HepG2 (cell line): ENCODE results near the gene ADGRE2. TPM values are rescaled to one million over a fixed set of nuclear protein-coding genes. Genes with fewer than 3 reads are reported as not detected.

ENCODE experiments used
- ATAC-seq: fragments of 200-7000 bp; cut with Tn5 transposase; 3 replicates; pipeline ENCODE4 v1.9.1; 2020; ENCODE audit warnings: mild to moderate bottlenecking, moderate library complexity
- BruUV-seq: library from RNA; stranded (reverse); fragments of 400-500 nt; replicated peaks from 2 replicates; lab custom pipeline; 2021; lab: Mats Ljungman, UMichigan
- CTCF ChIA-PET: fragments of 300-600 bp; formaldehyde crosslinking; extraction: SDS; loops from one replicate; lab custom pipeline; 2021; ENCODE audit warnings: low total read pairs, inconsistent platforms, low intra/inter-chr PET ratio; lab: Yijun Ruan, JAX
- POLR2A ChIA-PET: fragments of 350-600 bp; sonication (Branson Sonifier 250); formaldehyde crosslinking; loops from one replicate; lab custom pipeline; 2020; ENCODE audit warnings: antibody characterized with exemption, inconsistent platforms; lab: Yijun Ruan, JAX
- DNase-seq: peaks from one replicate; pipeline ENCODE4 v3.0.0-alpha.2; 2015; ENCODE audit warnings: low spot score
- FAIRE-seq: peaks from 3 replicates; lab custom pipeline; 2011; peaks lifted over from hg19 to GRCh38; lab: Jason Lieb, UNC
- H2AFZ ChIP-seq: one replicate; pipeline ENCODE4 v1.6.1; 2011; ENCODE audit warnings: low read length, inconsistent platforms
- H3K27ac ChIP-seq: fragments of 300-600 bp; 3 replicates; pipeline ENCODE4 v1.8.0; 2011; ENCODE audit warnings: mixed run types, mild to moderate bottlenecking, mixed read lengths, low read length, inconsistent platforms; ENCODE audit not compliant: insufficient read depth; ENCODE audit errors: extremely low read length
- H3K27me3 ChIP-seq, 2 experiments: fragments of 200-600 bp in 1 of 2; 2 replicates in 1 of 2; 3 replicates in 1 of 2; pipeline versions ENCODE4 v1.6.0 to v1.8.0; 2011; ENCODE audit warnings: low read length in 2 of 2, mild to moderate bottlenecking in 2 of 2, moderate library complexity in 2 of 2, inconsistent platforms in 1 of 2; ENCODE audit not compliant: insufficient read depth in 2 of 2, control insufficient read depth in 1 of 2
- H3K36me3 ChIP-seq, 2 experiments: fragments of 200-600 bp in 1 of 2; replicated peaks in 1 of 2; 2 replicates in 1 of 2; 3 replicates in 1 of 2; pipeline versions ENCODE4 v1.5.1 to v1.8.0; 2011; ENCODE audit warnings: low read length in 2 of 2, inconsistent platforms in 1 of 2; ENCODE audit not compliant: insufficient read depth in 2 of 2, control insufficient read depth in 1 of 2
- H3K4me1 ChIP-seq: 2 replicates; pipeline ENCODE4 v1.5.1; 2012; ENCODE audit warnings: low read length, inconsistent platforms; ENCODE audit not compliant: insufficient read depth
- H3K4me2 ChIP-seq: 2 replicates; pipeline ENCODE4 v1.6.0; 2011; ENCODE audit warnings: low read depth, low read length, inconsistent platforms
- H3K4me3 ChIP-seq, 3 experiments: fragments of 200-600 bp in 1 of 3; sonication (generic), shearing (Covaris generic) in 1 of 3; replicated peaks in 1 of 3; 2 replicates each; pipeline ENCODE4 v1.5.1; 2011 to 2016; ENCODE audit warnings: low read length in 3 of 3, inconsistent platforms in 2 of 3, low read depth in 2 of 3, mild to moderate bottlenecking in 2 of 3, control low read depth in 1 of 3, mixed read lengths in 1 of 3; ENCODE audit not compliant: insufficient read depth in 1 of 3
- H3K79me2 ChIP-seq: one replicate; pipeline ENCODE4 v1.6.1; 2011; ENCODE audit warnings: low read length, inconsistent platforms; ENCODE audit not compliant: insufficient read depth
- H3K9ac ChIP-seq: 2 replicates; pipeline ENCODE4 v1.6.0; 2011; ENCODE audit warnings: mild to moderate bottlenecking, low read depth, low read length, inconsistent platforms; ENCODE audit not compliant: insufficient read depth
- H3K9me3 ChIP-seq: 2 replicates; pipeline ENCODE4 v1.5.1; 2012; ENCODE audit warnings: mild to moderate bottlenecking, low read length
- H4K20me1 ChIP-seq: 2 replicates; pipeline ENCODE4 v1.6.0; 2011; ENCODE audit warnings: inconsistent platforms, mild to moderate bottlenecking, low read length, moderate library complexity; ENCODE audit not compliant: insufficient read depth
- BCL6 ChIP-seq: IDR thresholded peaks from 2 replicates; pipeline ENCODE4 v1.6.1; 2016; ENCODE audit warnings: missing genetic modification reagents, missing compliant biosample characterization
- DNMT3B ChIP-seq: conservative IDR thresholded peaks from 2 replicates; pipeline ENCODE4 v1.6.1; 2016; ENCODE audit warnings: missing biosample characterization, control low read depth
- POGK ChIP-seq: sonication (generic); formaldehyde crosslinking; conservative IDR thresholded peaks from 2 replicates; pipeline ENCODE4 v1.8.0; 2022; ENCODE audit warnings: mild to moderate bottlenecking, moderate library complexity, missing genetic modification reagents
- USF2 ChIP-seq, 2 experiments: sonication (generic) in 1 of 2; formaldehyde crosslinking in 1 of 2; IDR thresholded peaks; 2 replicates each; pipeline versions ENCODE4 v1.5.1 to v1.6.1; 2011 to 2020; ENCODE audit warnings: borderline replicate concordance in 1 of 2, low read depth in 1 of 2, low read length in 1 of 2, mild to moderate bottlenecking in 1 of 2, missing genetic modification reagents in 1 of 2, moderate library complexity in 1 of 2
- ZNF274 ChIP-seq: sonication (generic); formaldehyde crosslinking; IDR thresholded peaks from 2 replicates; pipeline ENCODE4 v1.5.1; 2020; ENCODE audit warnings: mild to moderate bottlenecking, missing genetic modification reagents
- ZNF75D ChIP-seq: sonication (generic); formaldehyde crosslinking; IDR thresholded peaks from 2 replicates; pipeline ENCODE4 v1.8.1; 2023; ENCODE audit warnings: missing genetic modification reagents, mild to moderate bottlenecking, borderline replicate concordance
- ZNF761 ChIP-seq: sonication (generic); formaldehyde crosslinking; conservative IDR thresholded peaks from 2 replicates; pipeline ENCODE4 v1.4.0; 2020; ENCODE audit warnings: mild to moderate bottlenecking, missing genetic modification reagents
- WGBS: methylation state at CpG from one replicate; pipeline ENCODE4 v1.1.6; 2017; ENCODE audit warnings: low lambda C conversion rate; 5-methylcytosine and 5-hydroxymethylcytosine counted together
- in situ Hi-C: cut with HindIII; loops from 2 replicates; pipeline ENCODE4 v1.10.0; 2017; ENCODE audit warnings: low pct_unique_long_range_greater_than_20kb; ENCODE audit not compliant: extremely low pct_ligation_motif_present
- intact Hi-C: fragments of 100-400 bp; cut with micrococcal nuclease; formaldehyde crosslinking; loops from one replicate; pipeline ENCODE4 v1.10.0; 2022; ENCODE audit not compliant: unreplicated experiment
- polyA plus RNA-seq, 8 experiments: library from polyadenylated mRNA; depleted of rRNA in 3 of 8; stranded (reverse) in 7 of 8; unstranded in 1 of 8; fragments of >200 nt; fragmentation: Illumina TruSeq in 4 of 8; extraction: Trizol in 4 of 8; gene quantifications; 2 replicates each; pipeline versions ENCODE4 v1.2.1 to v1.2.3, GENCODE V29; 2011 to 2016; ENCODE audit warnings: low read depth in 4 of 8, missing spikeins in 1 of 8, mixed read lengths in 1 of 8; ENCODE audit not compliant: insufficient read depth in 1 of 8
- total RNA-seq, 5 experiments: library from RNA; depleted of rRNA; stranded (reverse); fragments of >200 nt; fragmentation: Illumina TruSeq; extraction: Trizol; gene quantifications; 2 replicates each; pipeline ENCODE4 v1.2.3, GENCODE V29; 2016; ENCODE audit warnings: low read depth in 1 of 5

ADGRE2 gene
- total and polyA plus RNA-seq, 2 of the 13 experiments (the other 11 are each of a cell fraction or from before 2014, with no cell fraction given) = 0.04 TPM; not detected in 1

- intact Hi-C loops = no loop called here
- no peak overlapping the region for H3K4me3 ChIP-seq
Observed at GRCh38 chr19:14718522-14719116, 59.7 kb downstream of the ADGRE2 start.

More at GRCh38 chr19:14718522-14719116, 59.7 kb downstream of the ADGRE2 start:
- H3K9ac ChIP-seq = no peak overlapping the region
- H2AFZ ChIP-seq = no peak overlapping the region
- POLR2A ChIA-PET = no interaction called here
- DNase-seq (no peak), FAIRE-seq (no peak)
- no peaks in the 10 kb centered on the region for H3K79me2 ChIP-seq
- H3K4me2 ChIP-seq = no peak overlapping the region
- in situ Hi-C loops = no loop called here
- TF ChIP-seq USF2 (IDR thresholded peaks at IDR 0.05; ENCODE audit: low read depth, low read length) = no peak
- no peak for TF ChIP-seq USF2 (CRISPR knock-in tag; IDR thresholded peaks at IDR 0.05; ENCODE audit: borderline replicate concordance)
- peak; percentile 96 for TF ChIP-seq ZNF274 (CRISPR knock-in tag)
- no peak for TF ChIP-seq POGK (CRISPR knock-in tag)
- TF ChIP-seq BCL6 (CRISPR knock-in tag) = no peak
- no peak for TF ChIP-seq DNMT3B (CRISPR knock-in tag)
- peak; percentile 92; the same call in 1 of the 2 replicates for TF ChIP-seq ZNF75D
- no peak for TF ChIP-seq ZNF761 (CRISPR knock-in tag)
- TF ChIP-seq, all 625 proteins: peak for 2
- CTCF ChIA-PET = no interaction called here
- WGBS = 89% methylated on average over 18 of the region's 18 CpGs
- no TSS peak for BruUV-seq
- Histone ChIP-seq H3K36me3 (peaks cover 6 to 35% of the 10 kb centered on the region in 2 experiments; a peak in 3 of 5 replicates), H4K20me1 (no peaks in the 10 kb centered on the region), H3K27ac (no peak overlapping the region), H3K4me1 (no peaks in the 10 kb centered on the region), H3K9me3 (peaks cover 48% of the 10 kb centered on the region), H3K27me3 (no peaks in the 10 kb centered on the region)
- ATAC-seq = no peak
